SK-N-SH treated with all-trans-retinoic acid at 6 μM for 48 hours (cell line): ENCODE results near the gene IL16.

Experiments used
- ARNTL ChIP-seq: fragments of 450-650 bp; formaldehyde crosslinking; IDR thresholded peaks from 2 replicates; pipeline ENCODE4 v1.5.0; 2020; ENCODE audit warnings: low read depth, mild to moderate bottlenecking, moderate library complexity, borderline replicate concordance
- ISL1 ChIP-seq: fragments of 250-450 bp; sonication (Bioruptor Pico); IDR thresholded peaks from 2 replicates; pipeline ENCODE4 v2.1.2; 2022; ENCODE audit warnings: mild to moderate bottlenecking, moderate library complexity
- OSR1 ChIP-seq: fragments of 250-450 bp; sonication (Bioruptor Pico); IDR thresholded peaks from 2 replicates; pipeline ENCODE4 v1.8.0; 2022; ENCODE audit warnings: moderate library complexity, mild to moderate bottlenecking, inconsistent platforms
- TCF4 ChIP-seq: fragments of 250-450 bp; sonication (Bioruptor Pico); IDR thresholded peaks from 2 replicates; pipeline ENCODE4 v1.8.0; 2021; ENCODE audit warnings: mild to moderate bottlenecking, moderate library complexity, borderline replicate concordance
- ZNF70 ChIP-seq: fragments of 450-650 bp; formaldehyde crosslinking; IDR thresholded peaks from 2 replicates; pipeline ENCODE4 v1.5.0; 2020; ENCODE audit warnings: mild to moderate bottlenecking, moderate library complexity
- ZNF8 ChIP-seq: fragments of 450-650 bp; formaldehyde crosslinking; IDR thresholded peaks from 2 replicates; pipeline ENCODE4 v1.5.0; 2020; ENCODE audit warnings: mild to moderate bottlenecking, moderate library complexity

DNA sequence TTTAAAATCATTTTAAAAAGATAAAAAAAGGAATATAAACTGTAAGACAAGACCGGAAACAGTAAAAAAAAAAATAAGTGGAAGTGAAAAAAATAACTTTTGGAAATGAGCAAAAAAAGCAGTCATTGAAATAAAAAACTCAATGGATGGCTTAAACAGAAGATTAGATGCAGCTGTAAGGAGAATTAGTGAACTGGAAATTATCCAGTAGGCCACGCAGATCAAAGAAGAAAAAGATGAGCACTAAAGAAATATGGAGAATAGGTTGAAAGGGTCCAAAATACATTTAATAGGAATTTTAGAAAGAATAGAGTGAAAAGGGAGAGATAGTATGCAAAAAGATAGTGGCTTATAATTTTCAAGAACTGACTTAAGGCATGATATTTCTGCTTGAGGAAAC is 80.3 kb downstream of the IL16 start:
- TF ChIP-seq ISL1 (CRISPR knock-in tag) (no peak), ZNF70 (CRISPR knock-in tag) (no peak), TCF4 (no peak), ARNTL (CRISPR knock-in tag) (no peak), OSR1 (no peak), ZNF8 (CRISPR knock-in tag) (no peak)
